Measurements from ENCODE around the gene FDX2. TPM values are rescaled to one million over a fixed set of nuclear protein-coding genes. Genes with fewer than 3 reads are reported as not detected.
"Not testable (repeated sequence)": the region's sequence is repeated elsewhere in the genome, so short reads cannot be mapped to it uniquely, and the experiment has no call there.

Gene FDX2
- total RNA-seq = 18.2 TPM
- long read RNA-seq, transcript FDX2-202 (5 exons, 1,012 nt) = major isoform, 8 of 13 reads
- long read RNA-seq, partial matches to known transcripts = 1 of 13 reads
- long read RNA-seq, other reads (novel, unspliced or antisense) = 0 of 13 reads

DNA sequence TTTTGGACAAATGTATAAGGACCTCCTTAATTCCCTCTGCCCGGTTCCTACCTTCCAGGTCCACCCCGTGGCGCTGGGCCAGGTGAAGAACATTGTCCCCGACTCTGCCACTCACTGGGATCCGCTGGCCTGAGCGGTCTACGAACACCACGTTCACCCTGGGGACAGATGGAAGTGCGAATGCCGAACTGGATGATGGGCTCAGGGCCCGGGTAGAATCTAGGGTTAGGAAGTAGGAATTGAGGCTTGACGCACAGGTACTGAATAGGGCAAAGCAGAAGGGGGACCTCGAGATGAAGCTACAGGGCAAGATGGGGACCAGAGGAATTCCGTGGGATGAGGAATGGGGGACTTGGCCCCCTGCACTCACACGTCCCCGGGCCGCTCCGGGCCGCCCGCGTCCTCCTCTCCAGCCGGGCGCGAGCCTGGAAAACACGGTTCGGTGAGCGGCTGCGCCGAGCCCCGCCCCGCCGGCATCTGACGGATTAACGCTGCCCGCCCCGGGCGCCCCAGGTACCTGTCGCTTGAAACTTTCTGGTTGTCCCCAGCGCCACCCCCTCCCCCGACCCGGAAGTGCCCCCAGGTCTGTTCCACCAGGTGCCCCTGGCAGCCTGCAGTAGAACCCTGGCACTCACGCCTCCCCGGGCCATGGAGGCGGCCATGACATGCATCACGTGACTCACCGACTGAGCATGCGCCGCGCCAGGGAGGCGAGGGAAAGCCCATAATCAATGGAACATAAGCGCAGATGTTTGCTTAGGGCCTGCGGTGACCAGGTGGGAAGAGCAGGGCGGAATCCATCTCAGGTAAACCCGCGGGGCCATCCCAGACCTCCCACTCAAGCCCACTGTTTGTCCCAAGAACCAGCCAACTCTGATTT is at the start of gene FDX2:
Gene FDX2 (minus strand): TSS at position 681 of the 880 bp plus-strand sequence. CDS start 19 bp downstream, at position 662.
- peak; percentile 97 for DNase-seq (ENCODE audit: low spot score)

DNA sequence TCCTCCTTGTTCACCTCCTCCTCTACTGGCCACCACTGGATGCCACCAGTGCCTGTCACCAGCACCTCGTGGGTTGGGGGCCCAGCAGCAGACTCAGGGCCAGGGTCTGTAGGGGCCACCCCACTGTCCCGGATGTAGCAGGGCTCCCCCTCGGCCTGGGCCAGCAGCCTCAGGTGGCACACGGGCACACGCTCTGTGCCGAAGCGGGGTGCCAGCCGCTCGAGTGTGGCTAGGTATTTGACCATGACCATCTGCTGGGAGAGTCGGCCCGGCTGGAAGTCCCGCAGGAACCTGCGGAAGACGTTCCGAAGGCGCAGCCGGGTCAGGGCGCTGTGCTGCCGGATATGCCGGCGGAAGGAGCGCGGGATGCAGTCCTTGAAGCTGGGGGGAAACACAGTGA is 49.7 kb upstream of the FDX2 start:
- no peak for DNase-seq (ENCODE audit: low spot score)

DNA sequence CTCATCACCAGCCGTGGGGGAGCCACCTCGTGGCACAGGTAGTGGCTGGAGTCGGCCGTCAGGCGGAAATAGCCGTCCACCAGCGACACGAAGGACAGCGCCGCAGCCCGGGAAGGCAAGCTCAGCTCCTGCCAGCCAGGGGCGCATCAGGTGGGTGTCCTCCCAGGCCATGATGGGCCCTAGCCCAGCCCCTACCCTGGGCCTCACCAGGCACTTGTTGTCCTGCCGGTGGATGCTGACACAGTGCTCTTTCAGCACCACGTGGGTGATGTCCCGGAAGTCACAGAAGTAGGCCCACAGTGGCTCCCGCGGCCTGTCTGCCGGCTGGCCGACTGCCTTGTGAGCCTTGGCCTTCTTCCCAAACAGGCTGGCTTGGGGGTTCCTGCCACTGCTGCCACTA is 48.8 kb upstream of the FDX2 start:
- no peak for DNase-seq (ENCODE audit: low spot score)

DNA sequence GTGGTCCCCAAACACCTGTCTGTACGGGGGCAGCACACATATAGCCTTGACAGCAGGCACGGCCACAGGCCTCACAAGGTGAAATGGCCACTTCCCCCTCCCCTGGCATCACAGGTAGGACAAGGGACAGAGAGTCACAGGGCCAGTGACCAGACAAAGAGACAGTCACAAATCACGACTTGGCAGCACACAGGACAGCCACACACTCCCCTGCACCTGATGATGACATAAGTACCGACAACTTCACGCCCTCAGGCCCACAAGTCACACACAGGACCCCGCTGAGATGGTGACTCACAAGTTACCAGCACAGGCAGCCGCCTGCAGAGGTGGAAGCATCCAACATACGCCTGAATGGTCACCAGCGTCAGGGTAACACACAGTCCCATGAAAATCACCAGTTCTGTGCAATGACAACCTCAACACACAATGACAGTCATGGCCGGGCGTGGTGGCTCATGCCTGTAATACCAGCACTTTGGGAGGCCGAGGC is 48.0 kb upstream of the FDX2 start:
- DNase-seq (ENCODE audit: low spot score) = no peak

DNA sequence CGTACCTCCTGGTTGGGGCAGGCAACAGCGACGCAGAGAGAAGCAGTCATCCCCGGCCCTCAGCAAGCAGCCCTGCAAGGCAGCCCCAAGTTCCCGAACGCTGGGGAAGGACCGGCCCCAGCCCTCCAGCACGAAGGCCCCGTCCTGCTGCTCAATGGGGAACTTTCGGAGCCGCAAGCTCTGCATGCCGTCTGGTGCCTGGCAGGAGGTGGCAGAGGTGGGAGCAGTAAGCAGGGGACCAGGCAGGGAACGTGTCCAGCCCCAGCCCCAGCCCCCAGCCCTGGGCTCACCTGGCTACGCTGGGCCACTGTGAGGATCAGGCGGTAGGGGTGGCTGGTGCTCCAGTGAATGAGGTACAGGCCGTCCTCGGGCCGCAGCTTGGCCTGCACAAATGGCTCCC is 46.4 kb upstream of the FDX2 start:
- DNase-seq (ENCODE audit: low spot score) = no peak

DNA sequence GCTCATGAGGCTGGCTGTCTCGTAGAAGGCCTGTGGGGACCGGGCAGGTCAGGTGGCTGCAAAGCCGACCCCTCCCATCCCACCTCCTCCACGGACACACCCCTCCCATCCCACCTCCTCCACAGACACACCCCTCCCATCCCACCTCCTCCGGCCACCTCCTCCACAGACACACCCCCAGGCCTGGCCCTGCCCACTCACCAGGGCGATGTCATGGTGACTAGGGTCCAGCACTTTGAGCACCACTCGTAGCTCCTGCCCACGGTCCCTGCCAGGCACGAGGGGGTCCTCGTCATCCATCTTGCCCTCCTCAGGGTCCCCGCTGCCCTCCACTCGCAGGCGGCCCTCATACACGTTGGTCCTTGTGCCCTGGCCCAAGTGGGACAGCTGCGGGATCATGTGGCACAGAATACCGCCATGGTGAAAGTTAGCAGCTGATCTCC is 45.8 kb upstream of the FDX2 start:
- no peak for DNase-seq (ENCODE audit: low spot score)

DNA sequence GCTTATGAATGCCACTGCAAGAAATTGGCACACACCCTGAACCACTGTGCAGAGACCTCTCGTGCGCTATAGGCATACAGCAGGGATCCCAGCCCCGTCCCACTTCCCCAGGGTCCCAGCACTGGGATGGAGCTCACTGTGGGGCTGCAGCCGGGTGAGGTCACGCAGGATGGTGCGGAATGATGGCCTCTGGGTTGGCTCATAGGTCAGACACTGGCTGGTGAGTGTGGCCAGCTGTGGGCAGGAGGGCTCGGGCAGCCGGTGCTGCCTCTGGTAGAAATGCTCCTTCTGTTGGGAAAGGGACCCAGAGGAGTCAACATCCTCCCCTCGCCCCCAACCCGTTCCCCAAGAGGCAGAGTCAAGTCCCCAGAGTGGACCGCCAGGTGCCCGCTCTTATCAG is 40.6 kb upstream of the FDX2 start:
- DNase-seq (ENCODE audit: low spot score) = no peak

DNA sequence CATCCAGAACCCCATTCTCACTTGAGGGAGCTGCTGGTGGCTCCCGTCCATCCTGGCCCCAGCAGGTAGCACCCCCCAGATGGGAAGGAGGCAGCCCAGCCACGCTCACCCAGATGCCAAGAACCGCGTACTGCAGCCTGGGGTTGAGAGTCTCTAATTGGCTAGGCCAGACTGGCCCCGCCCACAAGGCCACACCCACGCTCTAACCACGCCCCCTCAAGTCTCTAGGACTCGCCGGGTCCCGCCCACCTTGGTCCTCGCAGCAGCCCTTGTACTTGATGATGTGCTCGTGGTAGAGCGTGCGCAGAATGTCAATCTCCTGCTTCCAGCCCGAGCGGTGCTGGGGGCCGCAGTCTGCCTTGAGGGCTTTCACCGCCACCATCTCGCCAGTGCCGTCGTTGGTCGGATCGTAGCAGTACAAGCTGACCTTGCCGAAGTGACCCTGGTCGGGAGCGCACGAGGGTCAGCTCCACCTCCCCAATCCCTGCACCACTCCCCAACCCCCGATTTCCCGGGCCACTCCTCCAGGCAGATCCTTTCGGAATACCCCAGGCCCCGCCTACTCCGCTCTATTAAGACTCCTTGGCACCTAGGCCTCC is 38.1 kb upstream of the FDX2 start:
- DNase-seq (ENCODE audit: low spot score) = no peak

DNA sequence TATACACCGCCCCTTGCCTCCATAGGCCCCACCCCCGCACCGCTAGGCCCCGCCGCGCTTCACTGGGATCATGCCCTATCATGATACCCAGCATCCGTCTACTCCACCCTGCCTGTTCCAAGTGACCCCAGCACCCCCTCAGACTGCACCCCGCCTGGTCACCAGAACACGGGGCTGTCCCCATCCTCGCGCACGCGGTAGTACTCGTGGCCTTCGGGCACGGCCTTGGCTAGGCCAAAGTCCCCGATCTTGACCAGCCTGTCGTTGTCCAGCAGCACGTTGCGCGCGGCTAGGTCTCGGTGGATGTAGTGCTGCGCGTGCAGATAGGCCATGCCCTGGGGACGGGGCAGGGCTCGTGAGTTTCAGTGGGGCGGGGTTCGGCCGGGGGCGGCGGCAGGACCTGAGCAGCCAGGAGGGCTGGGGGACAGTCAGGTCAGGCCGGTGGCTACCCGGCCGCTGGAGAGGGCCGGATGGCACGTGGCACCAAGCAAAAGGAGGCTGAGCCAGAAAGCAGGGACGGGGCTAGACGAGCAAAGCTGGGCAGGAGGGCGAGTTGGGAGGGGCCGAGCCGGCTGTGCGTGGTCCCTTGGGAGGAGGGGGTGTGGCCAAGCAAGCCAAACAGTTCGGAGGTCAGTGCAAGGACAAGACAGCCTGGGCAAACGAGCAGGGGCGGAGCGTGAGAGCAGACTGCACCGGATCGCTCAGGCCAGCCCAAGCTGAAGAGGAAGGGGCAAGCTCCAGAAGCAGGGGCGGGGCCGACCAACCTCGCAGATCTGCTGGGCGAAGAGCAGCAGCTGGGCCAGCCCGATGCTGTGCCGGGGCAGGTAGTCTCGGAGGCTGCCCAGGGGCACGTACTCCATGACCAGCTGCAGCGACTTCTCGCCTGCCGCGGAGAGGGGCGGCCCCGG is 37.2 kb upstream of the FDX2 start:
- no peak for DNase-seq (ENCODE audit: low spot score)

DNA sequence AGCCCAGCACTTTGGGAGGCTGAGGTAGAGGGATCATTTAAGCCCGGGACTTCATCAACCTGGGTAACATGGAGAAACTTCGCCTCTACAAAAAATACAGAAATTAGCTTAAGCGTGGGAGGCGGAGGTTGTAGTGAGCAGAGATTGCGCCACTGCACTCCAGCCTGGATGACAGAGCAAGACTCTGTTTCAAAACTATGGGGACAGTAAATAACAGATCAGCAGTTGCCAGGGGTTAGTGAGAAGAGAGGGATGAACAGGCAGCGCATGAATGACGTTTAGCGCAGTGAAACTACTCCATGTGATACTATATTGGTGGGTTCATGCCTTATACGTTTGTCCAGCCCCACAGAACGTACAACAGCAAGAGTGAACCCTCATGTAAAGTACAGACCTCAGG is 30.7 kb upstream of the FDX2 start:
- DNase-seq (ENCODE audit: low spot score) = no peak

DNA sequence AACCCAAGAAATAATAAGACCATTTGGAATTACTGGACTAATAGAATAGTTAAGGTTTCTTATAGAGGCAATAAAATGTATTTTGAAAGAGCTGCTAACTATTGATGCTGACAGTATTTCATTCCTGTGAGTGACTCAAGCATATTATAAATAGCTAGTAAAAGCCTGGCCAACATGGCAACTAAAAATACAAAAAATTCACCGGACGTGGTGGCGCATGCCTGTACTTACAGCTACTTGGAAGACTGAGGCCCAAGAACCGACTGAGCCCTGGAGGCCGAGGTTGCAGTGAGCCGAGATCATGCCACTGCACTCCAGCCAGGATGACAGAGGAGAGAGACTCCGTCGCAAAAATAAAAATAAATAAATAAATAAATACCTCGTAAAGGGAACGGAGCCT is 29.0 kb upstream of the FDX2 start:
- DNase-seq (ENCODE audit: low spot score) = no peak

DNA sequence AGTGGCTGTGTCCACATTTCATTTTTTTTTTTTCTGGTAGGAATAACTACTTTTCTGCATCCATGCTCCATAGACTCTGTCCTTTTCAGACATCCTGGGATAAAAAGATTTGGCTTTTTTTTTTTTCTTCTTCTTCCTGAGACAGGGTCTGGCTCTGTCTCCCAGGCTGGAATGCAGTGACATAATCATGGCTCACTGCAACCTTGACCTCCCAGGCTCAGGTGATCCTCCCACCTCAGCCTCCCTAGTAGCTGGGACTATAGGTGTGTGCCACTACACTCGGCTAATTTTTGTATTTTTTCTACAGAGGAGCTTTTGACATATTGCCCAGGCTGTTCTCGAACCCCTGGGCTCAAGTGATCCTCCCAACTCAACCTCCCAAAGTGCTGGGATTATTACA is 27.7 kb upstream of the FDX2 start:
- DNase-seq (ENCODE audit: low spot score) = no peak

DNA sequence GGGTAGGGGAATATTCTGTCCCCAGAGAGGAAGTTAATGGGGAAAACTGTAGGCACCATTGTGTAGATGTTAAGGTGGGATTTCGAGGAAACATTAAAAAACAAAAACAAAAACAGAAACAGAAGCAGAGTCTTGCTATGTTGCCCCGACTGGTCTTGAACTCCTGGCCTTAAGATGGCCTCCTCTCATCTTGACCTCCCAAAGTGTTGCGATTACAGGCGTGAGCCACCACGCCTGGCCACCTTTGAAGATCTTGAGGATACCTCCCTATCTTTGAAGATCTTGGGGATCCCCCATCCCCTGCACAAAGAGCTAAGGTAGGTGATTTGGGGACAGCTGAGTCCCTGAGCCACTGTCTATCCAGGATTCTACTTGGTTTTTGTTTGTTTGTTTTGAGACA is 24.2 kb upstream of the FDX2 start:
- DNase-seq (ENCODE audit: low spot score) = no peak

DNA sequence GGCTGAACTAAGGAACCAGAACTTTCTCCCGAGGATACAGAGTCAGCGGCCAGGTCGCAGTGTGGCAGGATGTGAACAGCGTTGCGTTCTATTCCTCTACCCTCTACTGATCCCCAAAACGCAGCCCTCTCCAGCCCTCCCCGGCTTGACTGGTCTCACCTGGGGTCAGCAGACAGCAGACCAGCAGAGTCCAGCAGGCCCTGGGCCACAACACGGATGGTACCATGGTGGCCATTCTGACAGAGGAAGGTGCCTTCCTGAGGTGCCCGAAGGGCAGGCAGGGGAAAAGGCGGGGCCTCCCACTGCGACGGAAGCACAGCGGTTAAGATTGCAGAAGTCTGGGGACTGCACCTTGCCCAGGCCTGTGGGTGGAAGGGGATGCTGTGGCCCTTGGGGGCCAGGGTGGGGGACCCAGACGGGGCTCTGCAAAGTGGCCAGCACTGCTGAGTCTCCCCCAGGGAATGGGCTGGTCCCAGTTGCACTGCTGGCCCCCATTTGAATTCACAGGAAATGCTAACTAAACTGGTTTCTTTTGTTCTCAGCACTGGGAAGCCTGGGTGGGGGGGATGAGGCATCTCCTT is 23.7 kb upstream of the FDX2 start, which contains the start of gene ICAM3:
Gene ICAM3 (minus strand): TSS at position 245 of the 581 bp plus-strand sequence. CDS start 10 bp downstream, at position 235.
- no peak for DNase-seq (ENCODE audit: low spot score)

DNA sequence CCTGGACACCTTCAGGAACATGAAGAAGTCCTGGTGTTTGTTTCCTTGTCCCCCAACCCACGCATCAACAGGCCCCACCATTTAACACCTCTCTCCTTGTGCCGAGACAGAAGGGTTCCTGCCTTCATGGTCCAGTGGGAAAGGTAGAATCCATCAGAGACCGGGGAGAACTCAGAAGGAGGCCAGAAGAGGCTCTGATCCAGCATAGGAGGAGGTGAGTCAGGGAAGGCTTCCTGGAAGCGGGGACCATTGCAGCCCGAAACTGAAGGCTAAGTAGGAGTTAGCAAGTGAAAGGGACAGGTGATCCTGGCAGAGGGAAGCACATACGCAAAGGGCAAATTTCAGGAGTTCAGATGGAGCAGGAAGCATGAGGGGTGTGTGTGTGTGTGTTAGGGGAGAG is 23.1 kb upstream of the FDX2 start:
- no peak for DNase-seq (ENCODE audit: low spot score)

DNA sequence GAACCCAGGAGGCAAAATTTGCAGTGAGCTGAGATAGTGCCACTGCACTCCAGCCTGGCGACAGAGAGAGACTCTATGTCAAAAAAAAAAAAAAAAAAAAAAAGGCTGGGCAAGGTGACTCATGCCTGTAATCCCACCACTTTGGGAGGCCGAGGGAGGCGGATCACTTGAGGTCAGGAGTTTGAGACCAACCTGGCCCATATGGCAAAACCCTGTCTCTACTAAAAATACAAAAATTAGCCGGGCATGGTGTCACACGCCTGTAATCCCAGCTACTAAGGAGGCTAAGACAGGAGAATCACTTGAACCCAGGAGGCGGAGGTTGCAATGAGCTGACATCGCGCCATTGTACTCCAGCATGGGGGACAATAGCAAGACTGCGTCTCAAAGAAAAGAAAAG is 20.9 kb upstream of the FDX2 start:
- not testable (repeated sequence) for DNase-seq (ENCODE audit: low spot score)

DNA sequence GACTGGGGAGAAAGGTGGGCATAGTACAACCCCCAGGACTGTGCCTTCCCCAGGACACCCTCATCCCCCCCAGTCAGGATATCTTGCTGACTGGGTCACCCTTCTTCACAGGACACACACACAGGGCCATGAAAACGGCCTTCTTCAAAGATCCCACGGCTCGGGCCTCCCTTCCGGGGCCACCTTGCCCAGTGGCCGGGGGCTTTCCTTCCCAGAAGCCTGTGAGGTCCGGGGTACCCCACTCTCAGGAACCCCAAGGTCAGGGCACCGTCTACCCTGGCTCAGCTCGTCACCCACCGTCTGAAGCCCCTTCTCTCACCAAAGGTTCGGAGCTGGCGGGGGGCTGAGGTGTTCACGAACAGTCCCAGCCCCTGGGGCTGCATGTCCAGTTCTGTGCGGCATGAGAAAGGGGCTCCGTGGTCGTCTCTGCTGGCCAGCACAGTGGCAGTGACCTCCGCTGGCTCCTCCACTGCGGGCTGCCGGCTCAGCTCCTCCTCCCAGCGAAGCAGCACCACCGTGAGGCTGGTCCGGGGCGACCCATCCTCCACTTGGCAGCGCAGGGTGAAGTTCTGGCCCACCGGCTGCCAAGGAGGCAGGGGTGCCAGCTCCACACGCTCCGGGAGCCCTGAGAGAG is 19.7 kb upstream of the FDX2 start:
- DNase-seq (ENCODE audit: low spot score) = no peak

DNA sequence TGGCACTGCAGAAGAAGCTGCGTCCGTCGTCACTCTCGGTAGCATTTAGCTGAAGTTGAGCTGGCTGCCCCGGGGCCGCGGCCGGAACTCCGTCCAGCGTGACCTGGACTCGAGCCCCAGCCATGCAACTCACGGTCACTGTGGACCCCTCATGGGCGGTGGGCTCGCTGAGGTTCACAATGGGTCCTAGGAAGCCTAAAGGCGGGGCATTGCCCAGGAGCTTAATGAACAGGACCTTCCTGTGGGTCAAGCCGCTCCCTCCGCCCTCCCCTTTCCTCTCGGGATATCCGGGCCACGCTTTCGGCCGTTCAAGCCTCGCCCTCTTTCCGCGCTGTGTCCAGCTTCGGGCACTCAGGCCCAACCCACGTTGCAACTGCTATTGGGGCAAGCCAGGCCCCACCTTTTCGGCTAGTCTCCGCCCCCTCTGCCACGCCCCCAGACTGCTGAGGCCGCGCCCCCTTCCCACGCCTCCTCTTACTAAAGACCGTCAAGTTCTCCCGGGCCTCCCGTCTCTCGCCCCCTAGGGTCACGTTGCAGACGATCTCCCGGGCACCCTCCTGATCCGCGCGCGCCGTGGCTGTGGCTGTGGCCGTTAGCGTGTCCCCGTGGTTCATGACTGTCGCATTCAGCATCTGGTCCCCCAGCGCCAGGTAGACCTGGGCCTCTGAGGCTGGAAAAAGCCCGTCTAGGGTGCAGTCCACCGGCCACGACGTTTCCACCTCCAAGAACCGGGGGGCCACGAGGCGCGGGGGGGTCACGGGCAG is 19.0 kb upstream of the FDX2 start:
- peak; percentile 97 for DNase-seq (ENCODE audit: low spot score)

DNA sequence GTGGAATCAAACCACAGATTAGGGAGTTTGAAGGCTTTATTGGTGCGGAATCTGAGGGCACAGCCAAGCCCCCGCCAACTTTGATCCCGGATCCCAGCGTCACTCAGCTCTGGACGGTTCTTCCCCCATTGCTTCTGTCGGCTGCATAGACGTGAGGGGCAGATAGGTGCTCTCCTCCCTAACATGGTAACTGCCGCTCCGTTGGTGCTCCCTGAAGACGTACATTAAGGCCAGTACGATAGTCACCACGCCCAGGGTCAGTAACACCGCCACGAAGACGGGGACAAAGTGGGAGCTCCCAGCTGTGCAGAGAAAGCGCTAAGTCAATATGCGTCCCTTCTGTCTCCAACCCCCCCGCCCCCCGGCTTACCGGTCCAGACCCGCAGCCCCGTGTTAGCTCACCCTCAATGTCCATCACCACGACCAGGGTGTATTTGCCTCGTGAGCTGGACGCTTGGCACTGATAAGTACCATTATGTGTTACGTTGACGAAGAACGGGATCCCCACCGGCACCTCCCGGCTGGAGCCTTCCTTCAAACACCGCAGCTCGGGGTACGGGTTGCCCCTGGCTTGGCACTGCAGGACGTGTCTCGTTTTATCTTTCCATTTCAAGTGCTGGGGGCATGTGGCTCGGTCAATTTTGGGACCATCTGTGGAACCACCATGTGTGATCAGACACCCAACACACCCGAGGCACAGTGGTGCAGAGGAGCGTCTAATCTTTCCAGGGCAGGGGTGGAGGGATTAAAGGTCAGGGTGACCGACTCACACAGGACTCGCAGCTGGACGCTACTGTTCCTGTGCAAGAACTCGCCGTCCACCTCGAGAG is 18.2 kb upstream of the FDX2 start:
- no peak for DNase-seq (ENCODE audit: low spot score)
